Liver (tissue), 9 donors: ENCODE data around the gene MLXIP. TPM values are rescaled to one million over a fixed set of nuclear protein-coding genes. Genes with fewer than 3 reads are reported as not detected.

ENCODE experiments used
- DNase-seq: peaks from one replicate; pipeline ENCODE4 v3.0.0-alpha.2; 2017; ENCODE audit warnings: low spot score
- H3K27ac ChIP-seq, 2 donors: one replicate each; pipeline ENCODE4 v1.7.0; 2013; ENCODE audit warnings: inconsistent platforms in 2 of 2, low read length in 2 of 2, control low read depth in 1 of 2, low read depth in 1 of 2, mild to moderate bottlenecking in 1 of 2
- H3K27me3 ChIP-seq, 4 donors: one replicate each; pipeline versions ENCODE4 v1.6.1 to v1.7.0; 2013; ENCODE audit warnings: low read length in 3 of 4, inconsistent platforms in 1 of 4, mild to moderate bottlenecking in 1 of 4, moderate library complexity in 1 of 4; ENCODE audit not compliant: control insufficient read depth in 4 of 4, insufficient read depth in 4 of 4
- H3K36me3 ChIP-seq, 4 donors: one replicate each; pipeline versions ENCODE4 v1.6.1 to v1.7.0; 2013; ENCODE audit warnings: low read length in 3 of 4, mild to moderate bottlenecking in 3 of 4, low read depth in 1 of 4, moderate library complexity in 1 of 4; ENCODE audit not compliant: control insufficient read depth in 4 of 4, insufficient read depth in 3 of 4
- H3K4me1 ChIP-seq, 4 donors: one replicate each; pipeline versions ENCODE4 v1.6.1 to v1.7.0; 2013; ENCODE audit warnings: low read length in 3 of 4, mild to moderate bottlenecking in 3 of 4, moderate library complexity in 1 of 4; ENCODE audit not compliant: control insufficient read depth in 4 of 4, insufficient read depth in 4 of 4
- H3K4me3 ChIP-seq, 3 donors: one replicate each; pipeline versions ENCODE4 v1.6.1 to v1.7.0; 2013; ENCODE audit warnings: low read length in 3 of 3, control low read depth in 1 of 3, low read depth in 1 of 3, mild to moderate bottlenecking in 1 of 3
- H3K9ac ChIP-seq, 2 donors: one replicate each; pipeline ENCODE4 v1.7.0; 2013; ENCODE audit warnings: low read length in 2 of 2, mild to moderate bottlenecking in 2 of 2, moderate library complexity in 2 of 2, control low read depth in 1 of 2, low read depth in 1 of 2
- H3K9me3 ChIP-seq, 4 donors: one replicate each; pipeline versions ENCODE4 v1.6.1 to v1.7.0; 2013; ENCODE audit warnings: low read length in 3 of 4; ENCODE audit not compliant: control insufficient read depth in 4 of 4
- EGR1 ChIP-seq, 2 donors: IDR thresholded peaks; 2 replicates each; pipeline ENCODE4 v1.6.1; 2016 to 2018; ENCODE audit warnings: antibody characterized with exemption in 2 of 2, low read depth in 2 of 2
- FOXA1 ChIP-seq: IDR thresholded peaks from 2 replicates; pipeline ENCODE4 v1.6.1; 2016; ENCODE audit warnings: antibody characterized with exemption
- FOXA2 ChIP-seq: IDR thresholded peaks from 2 replicates; pipeline ENCODE4 v1.6.1; 2016; ENCODE audit warnings: antibody characterized with exemption
- GABPA ChIP-seq, 2 donors: IDR thresholded peaks in 1 of 2; conservative IDR thresholded peaks in 1 of 2; 2 replicates each; pipeline ENCODE4 v1.6.1; 2016; ENCODE audit warnings: antibody characterized with exemption in 2 of 2, mild to moderate bottlenecking in 1 of 2, moderate library complexity in 1 of 2
- HNF4A ChIP-seq, 2 donors: conservative IDR thresholded peaks; 2 replicates each; pipeline ENCODE4 v1.6.1; 2016; ENCODE audit warnings: antibody characterized with exemption in 2 of 2, mild to moderate bottlenecking in 2 of 2
- HNF4G ChIP-seq: IDR thresholded peaks from 2 replicates; pipeline ENCODE4 v1.6.1; 2016; ENCODE audit warnings: antibody characterized with exemption
- JUND ChIP-seq, 2 donors: IDR thresholded peaks; 2 replicates each; pipeline ENCODE4 v1.6.1; 2016; ENCODE audit warnings: antibody characterized with exemption in 2 of 2
- NR2F2 ChIP-seq: IDR thresholded peaks from 2 replicates; pipeline ENCODE4 v1.6.1; 2016; ENCODE audit warnings: antibody characterized with exemption
- RAD21 ChIP-seq, 2 donors: IDR thresholded peaks; 2 replicates each; pipeline ENCODE4 v1.6.1; 2016; ENCODE audit warnings: antibody characterized with exemption in 2 of 2, mild to moderate bottlenecking in 2 of 2
- RXRA ChIP-seq, 2 donors: IDR thresholded peaks; 2 replicates each; pipeline ENCODE4 v1.6.1; 2017 to 2018; ENCODE audit warnings: antibody characterized with exemption in 2 of 2, mild to moderate bottlenecking in 1 of 2
- SP1 ChIP-seq: IDR thresholded peaks from 2 replicates; pipeline ENCODE4 v1.6.1; 2018; ENCODE audit warnings: antibody characterized with exemption, mild to moderate bottlenecking
- TAF1 ChIP-seq: conservative IDR thresholded peaks from 2 replicates; pipeline ENCODE4 v1.6.1; 2016; ENCODE audit warnings: antibody characterized with exemption, mild to moderate bottlenecking
- YY1 ChIP-seq: IDR thresholded peaks from 2 replicates; pipeline ENCODE4 v1.6.1; 2016; ENCODE audit warnings: antibody characterized with exemption, mild to moderate bottlenecking
- WGBS: extraction: QIAGEN DNeasy Blood & Tissue Kit; methylation state at CpG from one replicate; pipeline ENCODE4 v1.1.7; 2013; 5-methylcytosine and 5-hydroxymethylcytosine counted together
- polyA plus RNA-seq, 2 donors: library from polyadenylated mRNA; stranded (reverse) in 1 of 2; unstranded in 1 of 2; fragments of 200-250 nt in 1 of 2; fragments of >200 nt in 1 of 2; fragmentation: Nextera tagmentation in 1 of 2; extraction: Ambion mirVana in 1 of 2; gene quantifications; one replicate each; pipeline versions ENCODE4 v1.2.1 to v1.2.3, GENCODE V29; 2013 to 2015
- total RNA-seq, 2 donors: library from RNA; depleted of rRNA; stranded (reverse); fragments of >200 nt; gene quantifications; one replicate each; pipeline ENCODE4 v1.2.3, GENCODE V29; 2014
- TF ChIP-seq, protein P1 (sequence below): IDR thresholded peaks from 2 replicates; pipeline ENCODE4 v1.6.1; 2016; ENCODE audit warnings: antibody characterized with exemption
- TF ChIP-seq, protein P2 (sequence below): IDR thresholded peaks from 2 replicates; pipeline ENCODE4 v1.6.1; 2016; ENCODE audit warnings: antibody characterized with exemption
- TF ChIP-seq, protein P3 (sequence below): IDR thresholded peaks from 2 replicates; pipeline ENCODE4 v1.6.1; 2016; ENCODE audit warnings: antibody characterized with exemption, mild to moderate bottlenecking
- TF ChIP-seq, protein P4 (sequence below): IDR thresholded peaks from 2 replicates; pipeline ENCODE4 v1.6.1; 2016; ENCODE audit warnings: antibody characterized with exemption
- TF ChIP-seq, protein P5 (sequence below): fragments of 150-350 bp; IDR thresholded peaks from 2 replicates; pipeline ENCODE4 v1.5.1; 2017; ENCODE audit warnings: improper control_type of control experiment, low read depth, low read length; ENCODE audit not compliant: missing input control
- donor health status: healthy.
- donor health status: healthy.
- donor health status: healthy.
- donor health status: healthy.
- donor health status: healthy.

The MLXIP gene
- total and polyA plus RNA-seq, 4 donors, result 10.6 to 19.5 (median 11.0) TPM

DNA sequence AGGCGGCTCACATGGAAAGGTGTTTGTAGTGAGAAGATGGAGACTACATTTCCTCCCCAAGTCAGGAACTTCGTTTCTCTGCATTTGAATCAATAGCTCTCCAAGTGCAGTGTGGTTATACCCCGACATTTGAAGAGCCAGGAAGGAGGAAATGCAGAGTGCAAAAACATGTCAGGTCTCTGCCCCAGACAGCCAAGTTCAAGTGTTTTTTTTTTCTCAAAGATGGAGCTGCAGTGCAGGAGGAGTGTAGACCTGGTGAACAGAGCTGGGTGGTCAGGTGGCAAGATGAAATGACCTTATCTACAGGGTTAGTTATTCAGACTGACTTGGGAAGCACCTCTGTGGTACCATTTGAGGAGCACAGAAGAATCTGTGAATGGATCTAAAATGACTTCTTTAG is 21.3 kb downstream of the MLXIP start:
- H3K27me3 ChIP-seq, result no peaks in the 10 kb centered on the region
- H3K4me1 ChIP-seq, result peaks cover 19 to 34% (median 27%) of the 10 kb centered on the region in 4 donors
- no peak overlapping the region for H3K4me3 ChIP-seq
- TF ChIP-seq, protein P1, sequence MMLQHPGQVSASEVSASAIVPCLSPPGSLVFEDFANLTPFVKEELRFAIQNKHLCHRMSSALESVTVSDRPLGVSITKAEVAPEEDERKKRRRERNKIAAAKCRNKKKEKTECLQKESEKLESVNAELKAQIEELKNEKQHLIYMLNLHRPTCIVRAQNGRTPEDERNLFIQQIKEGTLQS, result no peak
- no peak for TF ChIP-seq RXRA (IDR thresholded peaks at IDR 0.05)
- no peak for TF ChIP-seq RAD21 (IDR thresholded peaks at IDR 0.05)
- TF ChIP-seq TAF1, result no peak
- TF ChIP-seq, protein P2, sequence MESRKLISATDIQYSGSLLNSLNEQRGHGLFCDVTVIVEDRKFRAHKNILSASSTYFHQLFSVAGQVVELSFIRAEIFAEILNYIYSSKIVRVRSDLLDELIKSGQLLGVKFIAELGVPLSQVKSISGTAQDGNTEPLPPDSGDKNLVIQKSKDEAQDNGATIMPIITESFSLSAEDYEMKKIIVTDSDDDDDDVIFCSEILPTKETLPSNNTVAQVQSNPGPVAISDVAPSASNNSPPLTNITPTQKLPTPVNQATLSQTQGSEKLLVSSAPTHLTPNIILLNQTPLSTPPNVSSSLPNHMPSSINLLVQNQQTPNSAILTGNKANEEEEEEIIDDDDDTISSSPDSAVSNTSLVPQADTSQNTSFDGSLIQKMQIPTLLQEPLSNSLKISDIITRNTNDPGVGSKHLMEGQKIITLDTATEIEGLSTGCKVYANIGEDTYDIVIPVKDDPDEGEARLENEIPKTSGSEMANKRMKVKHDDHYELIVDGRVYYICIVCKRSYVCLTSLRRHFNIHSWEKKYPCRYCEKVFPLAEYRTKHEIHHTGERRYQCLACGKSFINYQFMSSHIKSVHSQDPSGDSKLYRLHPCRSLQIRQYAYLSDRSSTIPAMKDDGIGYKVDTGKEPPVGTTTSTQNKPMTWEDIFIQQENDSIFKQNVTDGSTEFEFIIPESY, result no peak
- no peak for TF ChIP-seq FOXA1
- TF ChIP-seq FOXA2, result no peak
- TF ChIP-seq, protein P3, sequence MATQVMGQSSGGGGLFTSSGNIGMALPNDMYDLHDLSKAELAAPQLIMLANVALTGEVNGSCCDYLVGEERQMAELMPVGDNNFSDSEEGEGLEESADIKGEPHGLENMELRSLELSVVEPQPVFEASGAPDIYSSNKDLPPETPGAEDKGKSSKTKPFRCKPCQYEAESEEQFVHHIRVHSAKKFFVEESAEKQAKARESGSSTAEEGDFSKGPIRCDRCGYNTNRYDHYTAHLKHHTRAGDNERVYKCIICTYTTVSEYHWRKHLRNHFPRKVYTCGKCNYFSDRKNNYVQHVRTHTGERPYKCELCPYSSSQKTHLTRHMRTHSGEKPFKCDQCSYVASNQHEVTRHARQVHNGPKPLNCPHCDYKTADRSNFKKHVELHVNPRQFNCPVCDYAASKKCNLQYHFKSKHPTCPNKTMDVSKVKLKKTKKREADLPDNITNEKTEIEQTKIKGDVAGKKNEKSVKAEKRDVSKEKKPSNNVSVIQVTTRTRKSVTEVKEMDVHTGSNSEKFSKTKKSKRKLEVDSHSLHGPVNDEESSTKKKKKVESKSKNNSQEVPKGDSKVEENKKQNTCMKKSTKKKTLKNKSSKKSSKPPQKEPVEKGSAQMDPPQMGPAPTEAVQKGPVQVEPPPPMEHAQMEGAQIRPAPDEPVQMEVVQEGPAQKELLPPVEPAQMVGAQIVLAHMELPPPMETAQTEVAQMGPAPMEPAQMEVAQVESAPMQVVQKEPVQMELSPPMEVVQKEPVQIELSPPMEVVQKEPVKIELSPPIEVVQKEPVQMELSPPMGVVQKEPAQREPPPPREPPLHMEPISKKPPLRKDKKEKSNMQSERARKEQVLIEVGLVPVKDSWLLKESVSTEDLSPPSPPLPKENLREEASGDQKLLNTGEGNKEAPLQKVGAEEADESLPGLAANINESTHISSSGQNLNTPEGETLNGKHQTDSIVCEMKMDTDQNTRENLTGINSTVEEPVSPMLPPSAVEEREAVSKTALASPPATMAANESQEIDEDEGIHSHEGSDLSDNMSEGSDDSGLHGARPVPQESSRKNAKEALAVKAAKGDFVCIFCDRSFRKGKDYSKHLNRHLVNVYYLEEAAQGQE, result no peak
- TF ChIP-seq EGR1 (IDR thresholded peaks at IDR 0.05; ENCODE audit: low read depth in 2 of 2), result no peak
- no peak for TF ChIP-seq GABPA (IDR thresholded peaks at IDR 0.05 in 1 of 2, conservative IDR thresholded peaks at IDR 0.05 in 1 of 2)
- TF ChIP-seq, protein P4, sequence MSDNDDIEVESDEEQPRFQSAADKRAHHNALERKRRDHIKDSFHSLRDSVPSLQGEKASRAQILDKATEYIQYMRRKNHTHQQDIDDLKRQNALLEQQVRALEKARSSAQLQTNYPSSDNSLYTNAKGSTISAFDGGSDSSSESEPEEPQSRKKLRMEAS, result no peak
- TF ChIP-seq JUND (IDR thresholded peaks at IDR 0.05), result no peak
- TF ChIP-seq, protein P5, sequence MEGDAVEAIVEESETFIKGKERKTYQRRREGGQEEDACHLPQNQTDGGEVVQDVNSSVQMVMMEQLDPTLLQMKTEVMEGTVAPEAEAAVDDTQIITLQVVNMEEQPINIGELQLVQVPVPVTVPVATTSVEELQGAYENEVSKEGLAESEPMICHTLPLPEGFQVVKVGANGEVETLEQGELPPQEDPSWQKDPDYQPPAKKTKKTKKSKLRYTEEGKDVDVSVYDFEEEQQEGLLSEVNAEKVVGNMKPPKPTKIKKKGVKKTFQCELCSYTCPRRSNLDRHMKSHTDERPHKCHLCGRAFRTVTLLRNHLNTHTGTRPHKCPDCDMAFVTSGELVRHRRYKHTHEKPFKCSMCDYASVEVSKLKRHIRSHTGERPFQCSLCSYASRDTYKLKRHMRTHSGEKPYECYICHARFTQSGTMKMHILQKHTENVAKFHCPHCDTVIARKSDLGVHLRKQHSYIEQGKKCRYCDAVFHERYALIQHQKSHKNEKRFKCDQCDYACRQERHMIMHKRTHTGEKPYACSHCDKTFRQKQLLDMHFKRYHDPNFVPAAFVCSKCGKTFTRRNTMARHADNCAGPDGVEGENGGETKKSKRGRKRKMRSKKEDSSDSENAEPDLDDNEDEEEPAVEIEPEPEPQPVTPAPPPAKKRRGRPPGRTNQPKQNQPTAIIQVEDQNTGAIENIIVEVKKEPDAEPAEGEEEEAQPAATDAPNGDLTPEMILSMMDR, result no peak
- no peak for TF ChIP-seq HNF4G
- TF ChIP-seq HNF4A (conservative IDR thresholded peaks at IDR 0.05), result no peak
- TF ChIP-seq SP1, result no peak
- TF ChIP-seq YY1, result no peak
- TF ChIP-seq NR2F2, result no peak
- H3K9ac ChIP-seq, result no peak overlapping the region
- no peaks in the 10 kb centered on the region for H3K36me3 ChIP-seq
- WGBS, result 64% methylated on average over 3 of the region's 3 CpGs
- no peaks in the 10 kb centered on the region for H3K9me3 ChIP-seq
- DNase-seq, result no peak
- H3K27ac ChIP-seq, result no peak overlapping the region
